NCI-H1417 treated with DMSO at 0.1 percent for 48 hours (cell line): ENCODE results near the gene LIFR.
"Not testable (repeated sequence)": the region's sequence is repeated elsewhere in the genome, so short reads cannot be mapped to it uniquely, and the experiment has no call there.

ENCODE experiments used
- DNase-seq: peaks from one replicate; lab custom pipeline; 2025; lab: John Stamatoyannopoulos, UW

Gene LIFR

DNA sequence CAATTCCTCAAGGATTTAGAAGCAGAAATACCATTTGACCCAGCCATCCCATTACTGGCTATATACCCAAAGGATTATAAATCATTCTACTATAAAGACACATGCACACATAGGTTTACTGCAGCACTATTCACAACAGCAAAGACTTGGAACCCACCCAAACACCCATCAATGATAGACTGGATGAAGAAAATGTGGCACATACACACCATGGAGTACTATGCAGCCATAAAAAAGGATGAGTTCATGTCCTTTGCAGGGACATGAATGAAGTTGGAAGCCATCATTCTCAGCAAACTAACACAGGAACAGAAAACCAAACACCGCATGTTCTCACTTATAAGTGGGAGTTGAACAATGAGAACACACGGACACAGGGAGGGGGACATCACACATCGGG is 39.8 kb downstream of the LIFR start:
- not testable (repeated sequence) for DNase-seq

DNA sequence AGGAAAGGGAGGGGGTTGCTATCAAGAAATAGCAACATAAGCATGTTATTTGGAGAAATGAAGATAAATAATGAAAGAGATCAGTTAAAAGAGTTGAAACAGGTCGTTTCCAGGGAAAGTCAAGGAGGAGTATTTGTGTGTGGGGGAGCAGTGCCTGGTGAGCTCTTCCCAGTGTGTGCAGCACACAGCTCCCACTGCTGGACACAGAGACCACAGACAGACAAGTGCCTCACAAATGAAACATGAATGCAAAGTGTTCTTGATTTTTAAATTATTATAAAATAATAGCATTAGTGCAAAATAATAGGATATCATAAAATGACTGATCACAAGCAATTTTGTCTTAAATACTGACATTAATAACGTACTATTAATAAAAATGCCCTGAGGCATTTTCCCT is 40.8 kb downstream of the LIFR start:
- no peak for DNase-seq

DNA sequence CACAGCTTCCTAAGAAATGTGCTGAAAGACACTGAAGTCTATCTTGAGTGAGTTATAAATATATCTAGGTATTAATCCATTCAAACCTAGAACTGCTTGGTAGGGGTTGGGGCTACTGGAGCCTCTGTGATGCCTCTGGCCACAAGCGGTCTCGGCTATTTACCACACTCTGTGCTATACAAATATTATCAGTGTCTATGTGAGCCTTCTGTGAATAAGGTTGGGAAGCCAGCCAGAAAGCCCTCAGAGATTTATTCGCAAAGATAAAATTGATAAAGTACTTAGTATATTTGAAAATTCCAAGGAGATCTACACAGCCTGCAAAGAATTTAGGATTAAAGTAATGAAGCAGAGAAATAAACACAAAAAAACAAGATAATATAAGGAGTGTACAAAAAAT is 41.4 kb downstream of the LIFR start:
- DNase-seq: no peak

DNA sequence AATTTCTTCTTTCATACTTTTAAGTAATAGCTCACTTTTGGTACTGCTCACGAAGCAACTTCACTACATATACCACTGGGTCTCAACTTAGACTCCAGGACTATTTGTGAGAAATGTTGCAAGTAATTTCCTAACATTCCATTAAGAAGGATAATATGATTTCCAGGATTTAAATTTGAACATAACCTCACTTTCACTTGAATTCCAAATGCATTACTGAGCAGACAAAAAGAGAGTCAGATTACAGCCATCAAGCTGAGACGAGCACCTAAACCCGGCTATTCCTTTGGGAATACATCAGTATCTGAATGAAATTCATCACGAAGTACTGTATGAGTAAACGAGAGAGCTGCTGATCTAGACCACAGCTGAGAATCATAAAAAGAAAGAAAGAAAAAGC is 47.3 kb downstream of the LIFR start:
- no peak for DNase-seq

DNA sequence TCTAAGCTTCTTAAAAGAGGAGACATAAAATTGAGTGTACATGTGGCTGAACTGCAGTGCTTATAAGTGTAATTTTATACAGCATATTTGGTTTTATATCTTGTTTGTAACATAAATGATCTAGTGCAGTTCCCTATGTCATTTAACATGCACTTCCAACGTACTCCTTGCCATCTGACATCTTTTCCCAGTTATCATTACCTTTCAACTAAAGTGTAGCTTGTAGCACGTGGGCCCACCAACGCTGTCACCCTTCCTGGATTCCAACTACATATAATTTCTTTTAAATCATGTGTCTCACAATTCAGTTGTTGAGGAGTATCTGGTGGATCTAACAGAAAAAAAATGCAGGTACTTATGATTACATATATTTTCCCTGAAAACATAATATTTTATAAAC is 50.1 kb downstream of the LIFR start:
- no peak for DNase-seq

DNA sequence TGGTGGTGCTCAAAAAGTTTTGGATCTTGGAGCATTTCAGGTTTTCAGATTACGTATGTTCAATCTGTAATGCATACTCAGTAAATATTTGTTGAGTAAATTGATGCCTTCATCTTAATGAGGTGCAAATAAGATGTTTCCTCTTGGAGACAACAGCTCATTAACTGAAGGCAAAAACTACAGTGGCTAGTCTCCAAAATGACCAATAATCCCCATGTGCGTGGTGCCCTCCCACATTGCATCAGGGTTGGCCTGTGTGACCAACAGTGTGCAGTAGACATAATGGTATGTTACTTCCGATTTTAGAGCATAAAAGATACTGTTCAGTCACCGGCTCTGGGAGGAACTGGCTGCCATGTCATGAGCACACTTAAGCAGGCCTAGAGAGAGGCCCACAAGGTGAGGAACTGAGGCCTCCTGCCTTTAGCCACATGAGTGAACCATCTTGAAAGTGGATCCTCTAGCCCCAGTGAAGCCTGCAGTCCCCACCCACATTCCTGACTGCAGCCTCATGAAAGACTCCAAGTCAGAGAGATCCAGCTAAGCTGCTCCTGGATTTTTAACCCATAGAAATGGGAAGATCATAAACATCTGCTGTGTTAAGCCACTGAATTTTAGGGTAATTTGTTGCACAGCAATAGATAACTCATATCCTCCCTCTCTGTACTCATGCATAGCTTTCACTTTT is 55.7 kb downstream of the LIFR start:
- no peak for DNase-seq

DNA sequence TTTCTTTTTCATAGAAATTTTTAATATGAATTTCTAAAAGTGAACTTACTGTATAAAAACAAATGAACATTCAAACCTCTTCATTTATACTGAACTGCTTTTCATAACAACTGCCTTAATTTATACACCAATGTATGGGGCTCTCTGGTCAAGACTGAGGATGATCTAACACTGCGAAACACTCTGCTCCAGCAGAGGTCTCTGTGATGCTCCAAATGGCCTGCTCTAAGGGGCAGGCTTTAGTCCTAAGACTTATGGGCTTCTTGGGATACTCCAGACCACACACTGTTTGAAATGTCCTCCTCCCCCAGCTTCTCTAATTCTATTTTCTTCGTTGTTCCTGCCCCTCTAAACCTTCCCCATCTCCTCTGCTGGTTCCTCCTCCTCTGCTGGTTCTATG is 58.5 kb downstream of the LIFR start:
- no peak for DNase-seq

DNA sequence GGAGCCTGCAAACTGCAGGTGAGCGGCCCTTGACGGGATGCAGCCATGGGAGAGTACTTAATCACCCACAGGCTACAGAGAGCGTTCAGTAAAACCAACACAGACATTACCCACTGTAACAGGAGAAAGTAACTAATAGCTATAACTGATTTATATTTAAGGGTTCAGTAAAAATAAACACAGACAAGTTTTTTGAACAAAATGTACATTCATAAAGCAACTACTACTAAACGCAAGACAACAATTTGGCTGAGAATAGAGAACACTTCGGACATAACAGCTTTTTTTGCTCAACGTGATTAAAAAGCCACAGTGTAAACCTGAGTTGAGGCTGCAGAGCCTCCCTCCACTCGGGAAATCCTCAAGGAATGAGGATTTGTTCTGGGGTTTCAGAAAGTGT is 61.7 kb downstream of the LIFR start:
- DNase-seq: peak; percentile 12

DNA sequence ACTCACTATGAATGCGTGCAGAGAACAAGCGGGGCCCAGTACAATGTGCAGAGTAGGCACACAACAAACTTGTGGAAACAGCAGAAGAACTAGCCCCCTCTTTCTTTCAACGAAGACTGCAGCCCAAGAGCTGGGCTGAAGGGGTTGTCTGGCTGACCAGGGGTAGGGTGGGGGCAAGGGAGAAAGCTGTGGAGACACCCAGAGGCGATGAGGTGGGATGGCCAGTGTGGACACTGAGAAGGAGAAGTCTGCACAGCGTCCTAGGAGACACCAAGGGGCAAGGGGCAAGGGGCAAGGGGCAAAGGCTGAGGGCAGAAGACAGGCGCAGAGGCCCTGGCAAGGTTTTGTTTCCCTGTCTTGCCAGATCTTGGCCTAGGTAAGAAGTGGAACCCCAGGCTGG is 62.3 kb downstream of the LIFR start:
- DNase-seq: no peak

DNA sequence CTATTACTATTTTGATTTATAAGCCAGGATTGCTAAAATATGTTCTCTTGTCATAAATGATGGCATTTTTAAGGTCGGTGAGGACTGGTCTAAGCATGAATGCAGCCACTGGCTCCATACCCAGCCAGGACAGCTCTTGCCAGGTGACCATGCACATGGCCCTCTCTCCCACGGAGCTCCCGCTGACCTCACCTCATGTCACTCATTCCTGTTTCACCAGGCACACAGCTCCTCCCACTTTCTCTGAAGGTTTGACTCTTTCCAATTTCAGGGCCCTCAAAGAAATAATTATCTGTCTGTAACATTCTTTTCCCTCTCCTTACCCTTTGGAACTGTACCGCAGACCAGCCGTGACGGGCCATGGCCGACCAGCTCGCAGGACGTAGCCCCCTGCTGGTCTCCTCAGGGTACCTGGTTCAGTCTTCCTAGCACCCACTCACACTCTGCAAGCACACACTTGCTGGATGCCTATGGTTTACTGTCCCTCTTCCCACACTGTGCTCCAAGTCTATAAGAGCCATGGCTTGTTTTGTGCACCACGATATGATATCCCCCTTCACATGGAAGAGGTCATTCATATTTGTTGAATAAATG is 72.5 kb downstream of the LIFR start:
- no peak for DNase-seq

DNA sequence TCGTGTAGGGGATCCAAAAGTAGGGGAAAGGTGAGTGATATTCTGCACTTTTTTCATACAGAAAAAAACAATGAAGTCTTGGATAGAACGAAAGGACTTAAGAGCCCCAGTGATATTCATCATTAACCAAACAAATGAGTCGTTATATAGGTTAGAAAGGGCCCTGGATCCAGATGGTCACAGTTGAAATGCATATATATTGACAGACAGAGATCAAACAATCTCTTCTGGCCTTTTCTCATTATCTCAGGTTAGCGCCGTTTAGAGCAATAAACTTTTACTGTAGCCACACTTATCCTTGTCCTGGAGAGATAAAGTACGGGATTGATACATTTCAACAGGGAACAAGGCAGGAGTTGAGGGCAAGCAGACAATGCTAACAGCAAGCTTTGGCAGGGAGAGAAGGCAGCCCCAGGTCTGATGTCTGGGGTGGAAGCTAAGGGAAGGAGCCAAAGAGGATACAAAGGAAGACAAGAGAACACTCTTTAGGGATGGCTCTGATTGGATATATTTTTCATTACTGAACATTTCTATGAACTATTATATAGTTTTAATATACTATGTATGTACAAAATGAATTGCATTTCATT is 77.0 kb downstream of the LIFR start:
- DNase-seq: no peak

DNA sequence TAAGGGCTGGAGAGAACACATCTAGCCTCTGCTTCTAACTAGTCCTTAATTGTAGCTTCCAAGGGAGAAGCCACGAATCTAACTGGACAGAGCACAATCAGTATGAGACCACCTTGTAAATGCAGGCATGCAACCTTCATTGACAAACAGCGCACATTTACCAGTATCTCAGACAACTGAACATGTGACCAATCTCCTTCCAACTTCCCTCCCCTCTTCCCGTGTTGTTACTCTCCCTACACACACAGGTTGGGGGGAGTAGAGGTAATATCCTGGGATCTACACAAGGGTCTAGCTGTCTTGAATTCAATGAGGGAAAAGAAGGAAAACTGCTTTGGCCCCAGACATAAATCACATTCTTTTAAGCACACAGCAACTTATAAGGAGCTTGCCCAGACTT is 77.6 kb downstream of the LIFR start:
- DNase-seq: no peak

DNA sequence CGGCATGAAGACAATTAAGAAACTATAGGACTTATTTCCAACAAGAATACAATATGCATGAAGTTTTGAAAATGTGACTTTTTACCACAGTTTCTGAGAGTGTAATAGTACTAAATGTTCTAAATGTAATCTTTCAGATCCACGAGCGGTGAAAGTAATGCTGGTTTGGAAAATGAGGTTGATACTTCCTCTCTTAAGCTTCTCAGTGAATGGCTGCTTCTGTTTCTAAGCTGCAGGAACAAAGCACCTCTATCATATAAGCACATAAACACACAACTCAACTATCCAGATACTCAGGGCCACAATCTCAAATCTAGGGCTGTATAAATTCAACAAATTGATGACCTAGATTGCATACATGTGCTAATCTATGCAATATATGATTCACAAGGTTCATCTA is 78.3 kb downstream of the LIFR start:
- no peak for DNase-seq

DNA sequence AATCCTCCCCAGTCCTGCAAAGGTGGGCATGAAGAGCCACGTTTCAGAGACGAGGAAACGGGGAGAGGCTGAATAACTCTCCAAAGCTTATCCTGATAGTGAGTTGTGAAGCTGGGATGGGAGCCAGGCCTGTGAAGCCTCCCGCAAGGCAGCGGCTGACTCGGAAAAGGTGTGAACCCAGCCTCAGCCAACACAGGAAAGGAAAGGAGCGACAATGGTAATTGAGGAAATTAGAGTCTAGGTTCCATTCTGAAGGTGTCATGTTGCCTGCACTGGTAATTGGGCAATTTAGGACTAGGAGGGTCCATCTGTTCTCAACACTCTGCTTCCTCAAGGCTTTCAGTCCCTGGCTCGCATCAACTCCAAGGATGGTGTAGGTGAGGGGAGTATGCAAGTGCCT is 83.4 kb downstream of the LIFR start:
- no peak for DNase-seq

DNA sequence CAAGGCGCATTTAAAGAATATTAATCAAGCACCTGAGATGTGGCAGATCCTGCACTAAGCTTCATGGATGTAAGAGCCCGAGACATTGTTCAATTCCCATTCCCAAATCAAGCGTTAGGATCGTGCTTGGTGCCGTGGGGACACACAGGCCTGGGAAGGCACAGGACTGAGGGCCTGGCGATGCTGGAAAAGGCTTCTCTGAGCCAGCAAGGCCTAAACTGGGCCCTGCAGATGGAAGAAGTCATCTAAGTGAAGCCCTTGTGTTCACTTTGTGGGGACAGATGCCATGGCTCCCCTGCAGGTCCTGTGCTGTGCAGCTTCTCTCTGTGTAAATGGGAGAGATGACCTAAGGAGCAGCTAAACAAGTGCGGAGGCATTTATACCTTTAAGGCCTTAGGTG is 83.9 kb downstream of the LIFR start:
- no peak for DNase-seq

DNA sequence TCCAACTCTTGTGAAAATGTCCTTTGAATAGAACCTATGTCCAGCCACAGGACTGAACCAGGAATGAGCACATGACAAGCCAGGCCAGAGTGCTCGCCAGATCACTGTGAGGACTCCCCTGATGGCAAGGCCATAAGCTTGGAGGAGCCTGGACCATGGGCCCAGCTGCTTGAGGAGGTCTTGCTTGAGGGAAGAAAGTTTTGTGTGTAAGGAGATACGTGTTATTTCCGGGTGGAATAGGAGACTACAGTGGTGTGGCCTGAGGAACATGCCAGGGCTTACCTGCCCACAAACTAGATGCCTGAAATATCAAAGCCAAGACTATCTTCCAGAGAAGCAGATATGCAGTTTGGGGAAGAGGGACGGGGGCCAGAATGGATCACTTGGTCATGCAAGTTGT is 84.7 kb downstream of the LIFR start:
- no peak for DNase-seq

DNA sequence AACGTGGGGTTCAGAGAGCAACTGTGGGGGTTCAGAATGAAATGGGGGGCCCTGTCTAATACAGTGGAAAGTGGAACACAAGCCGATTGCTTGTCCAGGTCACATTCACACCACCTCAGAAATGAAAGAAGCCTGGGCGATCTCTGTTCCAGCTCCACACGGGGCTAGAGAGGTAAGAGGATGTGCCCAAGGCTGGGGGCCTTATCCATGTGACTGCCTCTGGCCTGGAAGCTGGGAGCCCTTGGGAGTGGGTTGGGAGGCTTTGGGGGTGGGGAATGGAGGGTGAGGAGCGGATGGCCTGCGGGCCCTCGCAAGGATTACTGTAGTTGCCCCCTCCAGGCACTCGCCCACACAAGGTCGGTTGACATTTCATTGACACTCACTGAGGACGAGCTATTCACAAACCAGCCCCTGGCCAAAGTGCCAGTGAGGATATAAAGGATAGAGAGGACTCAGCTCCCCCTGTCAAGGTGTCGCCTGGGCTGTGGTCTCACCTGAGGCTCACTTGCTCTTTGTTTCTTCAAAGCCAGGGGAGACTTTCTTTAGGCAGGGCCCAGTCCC is 86.7 kb downstream of the LIFR start:
- DNase-seq: no peak

DNA sequence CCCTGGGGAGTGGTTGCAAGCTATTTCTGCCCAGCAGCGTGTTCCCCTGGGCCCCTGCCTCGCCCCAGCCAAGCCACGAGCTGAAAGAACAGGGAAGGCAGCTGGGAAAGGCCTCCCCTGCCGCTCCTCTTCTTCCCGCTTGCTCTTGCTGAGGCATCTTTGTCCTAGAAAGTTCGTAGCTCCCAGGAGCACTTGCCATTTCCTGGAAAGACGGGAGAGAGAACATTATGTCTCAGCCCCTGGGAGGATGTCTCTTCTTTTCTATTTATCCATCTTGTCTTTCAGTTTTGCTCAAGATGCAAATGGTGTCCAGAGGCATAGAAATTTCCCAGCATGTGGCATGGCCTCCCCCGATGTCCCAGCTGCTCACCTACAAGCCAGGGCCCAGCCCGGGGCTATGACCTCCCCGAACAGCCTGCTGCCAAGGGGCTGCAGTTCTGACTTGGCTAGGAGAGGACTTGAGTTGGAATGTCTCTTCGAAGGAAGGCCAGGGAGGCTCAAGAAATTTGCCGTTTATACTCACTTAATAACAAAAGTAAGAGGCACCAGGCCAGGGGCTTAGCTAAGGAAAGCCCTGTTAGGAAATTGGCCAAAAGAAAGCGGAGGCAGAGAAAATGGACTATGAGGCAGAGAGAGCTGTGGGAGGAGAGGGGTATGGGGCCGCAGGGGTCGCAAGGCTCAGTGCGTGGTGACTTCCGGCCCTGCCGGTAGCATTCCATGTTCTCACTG is 87.3 kb downstream of the LIFR start:
- no peak for DNase-seq

DNA sequence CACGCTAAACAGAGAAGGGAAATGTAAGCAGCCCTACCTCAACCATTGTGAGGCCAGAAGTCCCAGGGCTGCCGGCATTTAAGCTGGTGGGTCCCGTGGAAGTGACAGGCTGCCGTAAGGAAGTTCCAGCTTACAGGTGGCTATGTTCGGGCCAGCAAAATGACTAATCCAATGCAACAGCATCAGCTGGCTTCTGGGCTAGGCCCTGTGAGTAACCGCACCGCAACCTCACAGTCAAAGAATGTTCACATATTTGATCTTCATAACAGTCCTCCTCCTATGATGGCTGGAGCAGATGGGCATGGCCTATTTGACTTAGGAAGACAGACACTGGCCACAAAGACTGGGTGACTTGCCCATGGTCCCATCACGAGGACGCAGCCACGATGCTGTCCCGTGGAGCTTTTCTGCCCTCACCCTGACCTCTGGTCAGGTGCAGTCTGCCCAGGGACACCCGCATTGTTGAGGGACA is 88.2 kb downstream of the LIFR start:
- no peak for DNase-seq

DNA sequence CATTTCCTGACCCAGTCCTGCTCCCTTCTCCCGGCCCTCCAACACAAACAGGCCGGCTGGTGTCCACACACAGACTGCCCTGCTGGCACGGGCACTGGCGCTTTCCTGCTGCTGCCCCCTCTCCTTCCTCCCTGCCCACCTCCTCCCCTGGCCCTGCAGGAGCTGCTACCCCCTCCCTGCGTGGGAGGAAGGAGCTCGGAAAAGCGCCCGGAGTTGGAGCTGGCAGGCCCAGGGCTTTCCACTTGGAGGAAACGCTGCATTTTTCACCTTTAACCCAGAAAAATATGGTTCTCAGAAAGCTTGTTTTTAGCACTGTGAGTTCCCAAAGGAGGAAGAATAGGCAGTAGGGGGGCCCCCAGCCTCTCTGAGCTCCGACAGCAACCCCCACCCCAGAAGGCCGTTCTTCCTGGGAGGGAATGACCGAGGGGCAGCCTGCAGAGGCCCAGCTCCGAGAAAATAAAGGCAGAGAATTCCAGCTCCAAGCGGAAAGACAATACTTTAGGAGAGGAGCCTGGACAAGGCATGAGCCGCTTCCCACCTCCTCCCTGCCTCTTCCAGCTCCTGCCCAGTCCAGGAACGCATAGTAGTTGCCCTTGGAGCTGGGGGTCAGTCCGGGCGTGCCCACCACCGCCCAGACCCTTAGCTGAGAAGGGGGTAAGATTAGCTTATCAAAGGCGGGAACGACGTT is 88.9 kb downstream of the LIFR start:
- no peak for DNase-seq

DNA sequence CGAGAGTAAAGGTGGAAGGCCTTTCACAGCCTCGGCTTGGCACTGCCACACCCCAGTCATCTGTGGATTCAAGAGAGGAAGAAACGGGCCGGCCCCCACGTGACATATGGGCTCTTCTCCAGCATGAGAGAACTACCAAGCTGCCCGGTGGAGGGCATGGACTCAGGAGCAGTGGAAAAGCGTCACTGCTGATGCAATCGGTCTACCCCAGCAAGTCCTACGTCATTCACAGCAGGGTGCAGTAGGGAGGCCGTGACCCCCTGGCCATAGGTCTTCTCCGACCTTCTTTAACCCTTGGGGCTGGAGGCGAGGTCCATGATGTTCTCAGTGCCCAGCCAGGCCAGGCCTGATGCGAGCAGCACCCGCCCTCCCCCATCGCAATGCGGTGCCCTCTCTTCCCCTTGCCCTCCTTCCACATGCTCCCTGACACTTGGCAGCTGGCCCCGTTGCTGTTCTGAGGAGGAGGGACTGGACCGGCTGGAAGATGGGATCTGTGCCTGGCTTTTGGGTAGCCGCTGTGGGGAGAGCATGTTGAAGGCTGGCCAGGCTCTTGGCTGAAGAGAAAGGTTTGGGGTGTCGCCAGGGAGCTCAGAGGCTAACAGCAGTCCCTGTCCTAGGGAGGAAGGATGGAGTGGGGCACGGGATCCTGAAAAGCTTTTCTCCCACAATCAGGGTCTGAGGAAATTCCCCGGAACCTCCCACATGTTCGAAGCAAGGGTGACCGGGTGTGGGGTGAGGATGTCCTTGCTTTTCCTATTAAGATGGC is 89.8 kb downstream of the LIFR start:
- DNase-seq: no peak
